ENCODE results near the gene RNF7. TPM values are rescaled to one million over a fixed set of nuclear protein-coding genes. Genes with fewer than 3 reads are reported as not detected.

RNF7 gene
- polyA plus RNA-seq, 1 experiment, result 74.4 TPM

DNA sequence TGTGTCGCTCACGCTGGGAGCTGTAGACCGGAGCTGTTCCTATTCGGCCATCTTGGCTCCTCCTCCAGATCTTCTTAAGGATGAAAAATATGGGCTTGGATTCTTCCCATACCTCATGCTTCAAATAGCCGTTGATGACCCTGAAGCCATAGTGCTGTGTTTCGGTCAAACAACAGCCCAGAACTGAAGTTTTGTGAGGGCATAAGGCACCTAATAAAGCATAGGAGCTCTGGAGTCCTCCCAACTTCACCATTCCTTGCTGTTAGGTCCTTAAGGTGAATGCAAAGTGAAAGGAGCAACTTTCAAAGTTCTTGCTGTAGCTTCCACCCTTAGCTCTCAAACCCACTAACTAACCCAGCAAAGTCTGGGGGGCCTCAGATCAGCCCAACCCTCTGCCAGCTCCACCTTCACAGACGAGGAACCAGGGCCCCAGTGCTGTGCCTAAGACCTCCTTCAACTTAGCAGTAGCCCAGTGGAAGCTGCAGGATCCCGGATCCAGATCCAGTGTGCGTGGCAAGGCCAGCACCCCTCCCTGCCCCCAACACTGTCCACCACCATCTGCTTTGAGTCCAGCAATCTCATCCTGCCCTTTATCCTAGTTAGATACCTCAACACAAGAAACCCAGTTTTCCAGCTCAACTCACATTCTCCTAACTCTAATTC is 25.1 kb downstream of the RNF7 start, which contains the start of gene GRK7:
TSS of gene GRK7 (plus strand) at position 321 of the 663 bp plus-strand sequence. CDS start 14,877 bp downstream, outside the sequence.
- CTCF ChIA-PET, result interaction anchor here (1.5 kb wide), 1 partner anchor 23 kb away, joined by 3 read pairs; no protein-coding TSS in a partner anchor
- no peaks in the 10 kb centered on the region for H3K27me3 ChIP-seq (ENCODE audit: control insufficient read depth, insufficient read depth, low read length)
- H3K36me3 ChIP-seq (ENCODE audit: control insufficient read depth, insufficient read depth, low read length), result no peaks in the 10 kb centered on the region
- TF ChIP-seq, protein P1, sequence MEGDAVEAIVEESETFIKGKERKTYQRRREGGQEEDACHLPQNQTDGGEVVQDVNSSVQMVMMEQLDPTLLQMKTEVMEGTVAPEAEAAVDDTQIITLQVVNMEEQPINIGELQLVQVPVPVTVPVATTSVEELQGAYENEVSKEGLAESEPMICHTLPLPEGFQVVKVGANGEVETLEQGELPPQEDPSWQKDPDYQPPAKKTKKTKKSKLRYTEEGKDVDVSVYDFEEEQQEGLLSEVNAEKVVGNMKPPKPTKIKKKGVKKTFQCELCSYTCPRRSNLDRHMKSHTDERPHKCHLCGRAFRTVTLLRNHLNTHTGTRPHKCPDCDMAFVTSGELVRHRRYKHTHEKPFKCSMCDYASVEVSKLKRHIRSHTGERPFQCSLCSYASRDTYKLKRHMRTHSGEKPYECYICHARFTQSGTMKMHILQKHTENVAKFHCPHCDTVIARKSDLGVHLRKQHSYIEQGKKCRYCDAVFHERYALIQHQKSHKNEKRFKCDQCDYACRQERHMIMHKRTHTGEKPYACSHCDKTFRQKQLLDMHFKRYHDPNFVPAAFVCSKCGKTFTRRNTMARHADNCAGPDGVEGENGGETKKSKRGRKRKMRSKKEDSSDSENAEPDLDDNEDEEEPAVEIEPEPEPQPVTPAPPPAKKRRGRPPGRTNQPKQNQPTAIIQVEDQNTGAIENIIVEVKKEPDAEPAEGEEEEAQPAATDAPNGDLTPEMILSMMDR (IDR thresholded peaks at IDR 0.05; ENCODE audit: insufficient read depth, low read depth, low read length), result no peak
- no peak within 1 kb of the TSS for H3K4me3 ChIP-seq (ENCODE audit: low read depth, low read length)
- POLR2A ChIA-PET, result interaction anchor here (0.5 kb wide), 1 partner anchor 15 kb away, joined by 5 read pairs; no protein-coding TSS in a partner anchor
- DNase-seq (ENCODE audit: low read depth), result no peak

DNA sequence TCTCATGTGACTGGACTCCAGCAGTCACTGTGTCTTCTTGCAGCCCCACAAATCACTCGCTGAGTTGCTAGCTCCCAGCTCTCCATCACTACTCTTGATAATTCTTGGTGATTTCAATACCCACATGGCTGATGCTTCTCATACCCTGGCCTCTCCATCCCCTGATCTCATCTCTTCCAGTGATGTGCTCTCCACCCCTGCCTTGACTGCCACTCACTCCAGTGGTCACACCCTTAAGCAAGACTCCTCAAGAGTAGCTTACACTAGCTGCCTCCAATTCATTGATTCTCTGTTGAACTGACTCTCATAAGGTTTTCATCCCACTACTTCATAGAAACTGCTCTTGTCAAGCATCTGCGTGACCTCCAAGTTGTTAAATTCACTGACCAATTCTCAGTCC is 25.9 kb downstream of the RNF7 start:
- no peak overlapping the region for H3K4me3 ChIP-seq (ENCODE audit: low read depth, low read length)
- TF ChIP-seq, protein P1 (IDR thresholded peaks at IDR 0.05; ENCODE audit: insufficient read depth, low read depth, low read length), result no peak
- ChIA-PET CTCF (interaction anchor here (1.5 kb wide), 1 partner anchor 23 kb away, joined by 3 read pairs; no protein-coding TSS in a partner anchor), POLR2A (no interaction called here)
- no peak for DNase-seq (ENCODE audit: low read depth)
- no peaks in the 10 kb centered on the region for H3K27me3 ChIP-seq (ENCODE audit: control insufficient read depth, insufficient read depth, low read length)
- H3K36me3 ChIP-seq (ENCODE audit: control insufficient read depth, insufficient read depth, low read length), result no peaks in the 10 kb centered on the region

DNA sequence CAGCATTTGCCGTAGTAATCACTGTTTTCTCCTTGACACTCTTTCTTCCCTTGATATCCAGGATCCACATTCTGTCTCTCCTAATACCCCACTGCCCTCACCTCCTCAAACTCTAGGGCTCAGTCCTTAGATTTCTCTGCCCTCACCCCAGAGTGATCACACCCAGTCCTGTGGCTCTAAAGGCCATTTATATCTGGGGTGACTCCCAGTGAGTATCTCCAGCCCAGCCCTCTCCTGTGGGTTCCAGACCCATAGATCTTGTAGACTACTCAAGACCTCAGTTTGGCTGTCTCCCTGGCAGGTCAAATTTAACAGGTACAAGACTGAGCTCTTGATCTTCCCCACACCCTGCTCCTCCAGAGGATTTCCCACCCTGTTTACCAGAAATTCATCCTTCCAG is 26.4 kb downstream of the RNF7 start:
- H3K36me3 ChIP-seq (ENCODE audit: control insufficient read depth, insufficient read depth, low read length), result no peaks in the 10 kb centered on the region
- POLR2A ChIA-PET, result no interaction called here
- no peaks in the 10 kb centered on the region for H3K27me3 ChIP-seq (ENCODE audit: control insufficient read depth, insufficient read depth, low read length)
- no peak overlapping the region for H3K4me3 ChIP-seq (ENCODE audit: low read depth, low read length)
- CTCF ChIA-PET, result interaction anchor here (1.5 kb wide), 1 partner anchor 24 kb away, joined by 3 read pairs; no protein-coding TSS in a partner anchor
- DNase-seq (ENCODE audit: low read depth), result no peak
- TF ChIP-seq, protein P1 (IDR thresholded peaks at IDR 0.05; ENCODE audit: insufficient read depth, low read depth, low read length), result no peak

GRCh38 chr3:141764986-141765385 is 26.9 kb downstream of the RNF7 start:
- CTCF ChIA-PET, result no interaction called here
- Histone ChIP-seq H3K4me3 (ENCODE audit: low read depth, low read length) (no peak overlapping the region), H3K36me3 (ENCODE audit: control insufficient read depth, insufficient read depth, low read length) (no peaks in the 10 kb centered on the region), H3K27me3 (ENCODE audit: control insufficient read depth, insufficient read depth, low read length) (no peaks in the 10 kb centered on the region)
- POLR2A ChIA-PET, result no interaction called here
- DNase-seq (ENCODE audit: low read depth), result no peak
- TF ChIP-seq, protein P1 (IDR thresholded peaks at IDR 0.05; ENCODE audit: insufficient read depth, low read depth, low read length), result no peak

DNA sequence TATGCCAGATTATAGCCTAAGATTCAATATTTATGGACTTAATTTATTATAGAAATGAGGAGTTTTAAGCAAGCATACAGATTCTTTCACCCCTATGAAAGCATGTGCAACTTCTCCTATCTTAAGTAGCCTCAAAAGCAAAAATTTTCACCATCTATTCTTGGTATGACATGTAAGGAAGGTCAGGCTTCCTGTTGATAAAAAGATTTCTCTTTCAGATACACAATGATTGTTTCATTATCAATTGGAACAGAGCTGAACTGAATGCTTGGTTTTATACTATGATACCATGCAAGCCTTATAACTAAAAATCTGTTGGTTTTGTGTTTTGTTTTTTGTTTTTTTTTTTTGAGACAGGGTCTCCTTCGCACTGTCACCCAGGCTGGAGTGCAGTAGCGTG is 29.0 kb downstream of the RNF7 start:
- TF ChIP-seq, protein P1 (IDR thresholded peaks at IDR 0.05; ENCODE audit: insufficient read depth, low read depth, low read length), result no peak
- ChIA-PET POLR2A (no interaction called here), CTCF (no interaction called here)
- Histone ChIP-seq H3K27me3 (ENCODE audit: control insufficient read depth, insufficient read depth, low read length) (no peaks in the 10 kb centered on the region), H3K4me3 (ENCODE audit: low read depth, low read length) (no peak overlapping the region), H3K36me3 (ENCODE audit: control insufficient read depth, insufficient read depth, low read length) (no peaks in the 10 kb centered on the region)
- DNase-seq (ENCODE audit: low read depth), result no peak

Measured in BJ (cell line).